WERI-Rb-1 (cell line): ENCODE data around the gene OSBPL5.

Experiments used
- DNase-seq: peaks from one replicate; pipeline ENCODE4 v3.0.0-alpha.2; 2020
- H3K27ac ChIP-seq: fragments of 250-450 bp; sonication (Bioruptor Pico); 2 replicates; pipeline ENCODE4 v1.5.1; 2020; ENCODE audit warnings: mild to moderate bottlenecking, moderate library complexity
- H3K27me3 ChIP-seq: fragments of 250-450 bp; sonication (Bioruptor Pico); 2 replicates; pipeline ENCODE4 v1.5.1; 2021; ENCODE audit warnings: mild to moderate bottlenecking, low read depth, moderate library complexity; ENCODE audit not compliant: insufficient read depth, severe bottlenecking
- H3K36me3 ChIP-seq: fragments of 250-450 bp; sonication (Bioruptor Pico); 2 replicates; pipeline ENCODE4 v1.5.1; 2020; ENCODE audit warnings: mild to moderate bottlenecking, moderate library complexity
- H3K4me3 ChIP-seq: 2 replicates; pipeline ENCODE4 v1.5.1; 2011; ENCODE audit warnings: low read depth, mild to moderate bottlenecking, control low read depth, low read length
- H3K9me3 ChIP-seq: fragments of 250-450 bp; sonication (Bioruptor Pico); 2 replicates; pipeline ENCODE4 v1.5.1; 2021; ENCODE audit warnings: mild to moderate bottlenecking, moderate library complexity; ENCODE audit not compliant: severe bottlenecking
- CTCF ChIP-seq: IDR thresholded peaks from 2 replicates; pipeline ENCODE4 v1.5.1; 2011; ENCODE audit warnings: low read depth, mild to moderate bottlenecking, control low read depth, inconsistent platforms, low read length

OSBPL5 gene

DNA sequence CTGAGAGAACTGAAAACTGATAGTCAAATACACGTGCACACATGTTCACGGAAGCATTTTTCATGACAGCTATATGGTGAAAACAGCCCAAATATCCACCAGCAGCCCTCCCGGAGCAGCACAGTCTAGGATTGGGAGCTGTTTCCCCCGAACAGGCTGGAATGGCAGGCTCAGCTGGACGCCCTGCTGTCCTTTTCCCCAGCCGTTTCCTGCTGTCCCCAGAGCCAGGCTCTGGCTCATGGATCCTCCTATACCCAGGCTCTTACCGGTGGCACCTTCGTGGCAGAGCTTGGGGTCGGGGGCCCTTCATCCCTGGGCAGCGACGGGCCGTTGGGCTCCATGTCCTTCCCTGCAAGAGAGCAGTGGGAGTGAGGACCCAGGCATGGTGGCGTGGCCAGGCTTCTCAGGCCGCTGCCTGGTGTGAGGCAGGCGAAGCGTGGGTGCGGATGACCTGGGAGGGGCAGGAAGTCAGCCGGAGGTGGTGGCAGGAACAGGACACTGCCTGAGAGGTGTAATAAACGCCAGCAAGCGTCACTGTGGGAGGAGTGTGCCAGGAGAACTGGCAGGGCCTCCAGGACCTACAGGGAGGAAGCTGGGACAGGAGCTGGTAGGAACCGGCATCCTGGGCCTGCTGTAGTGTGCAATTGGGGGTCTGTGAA, 38.8 kb downstream of the OSBPL5 start:
- H3K36me3 ChIP-seq: no peaks in the 10 kb centered on the region; the same call in 1 of the 2 replicates
- DNase-seq: no peak
- TF ChIP-seq CTCF: no peak
- H3K9me3 ChIP-seq: no peaks in the 10 kb centered on the region
- H3K27me3 ChIP-seq: no peaks in the 10 kb centered on the region
- H3K27ac ChIP-seq: no peak overlapping the region
- no peak overlapping the region for H3K4me3 ChIP-seq

- H3K27ac ChIP-seq: no peak overlapping the region
- no peaks in the 10 kb centered on the region for H3K27me3 ChIP-seq
- DNase-seq: no peak
- H3K4me3 ChIP-seq: no peak overlapping the region
- no peaks in the 10 kb centered on the region for H3K9me3 ChIP-seq
- H3K36me3 ChIP-seq: no peaks in the 10 kb centered on the region; the same call in 1 of the 2 replicates
- TF ChIP-seq CTCF: no peak
Observed at GRCh38 chr11:3124821-3125220, 40.3 kb downstream of the OSBPL5 start.

GRCh38 chr11:3123761-3124733, 41.1 kb downstream of the OSBPL5 start:
- no peaks in the 10 kb centered on the region; the same call in 1 of the 2 replicates for H3K36me3 ChIP-seq
- H3K4me3 ChIP-seq: no peak overlapping the region
- H3K27ac ChIP-seq: no peak overlapping the region
- TF ChIP-seq CTCF: no peak
- no peak for DNase-seq
- no peaks in the 10 kb centered on the region for H3K9me3 ChIP-seq
- H3K27me3 ChIP-seq: no peaks in the 10 kb centered on the region

GRCh38 chr11:3123305-3123704, 41.8 kb downstream of the OSBPL5 start:
- Histone ChIP-seq H3K27ac (no peak overlapping the region), H3K9me3 (no peaks in the 10 kb centered on the region), H3K36me3 (no peaks in the 10 kb centered on the region; the same call in 1 of the 2 replicates), H3K27me3 (no peaks in the 10 kb centered on the region), H3K4me3 (no peak overlapping the region)
- no peak for DNase-seq
- no peak for TF ChIP-seq CTCF

DNA sequence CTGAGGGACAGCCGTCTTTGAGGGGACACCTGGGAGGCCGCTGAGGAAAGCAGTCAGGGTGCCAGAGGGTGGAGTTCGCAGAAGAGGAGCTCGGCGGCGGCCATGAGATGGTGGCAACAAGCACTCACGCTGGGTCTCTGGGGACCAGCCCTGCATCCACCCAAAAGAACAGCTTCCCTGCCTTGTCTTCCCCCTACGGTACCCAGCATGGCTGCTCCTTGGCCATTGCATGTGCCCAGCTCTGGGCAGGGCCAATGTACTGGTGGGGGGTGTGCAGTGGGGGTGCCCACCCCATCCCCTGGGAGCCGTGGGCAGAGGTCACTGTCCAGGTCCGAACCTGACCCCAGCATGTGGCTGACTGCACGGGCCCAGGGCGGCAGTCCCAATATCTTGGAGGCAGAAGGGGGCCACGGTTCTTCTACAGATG, 42.3 kb downstream of the OSBPL5 start:
- no peaks in the 10 kb centered on the region for H3K27me3 ChIP-seq
- no peaks in the 10 kb centered on the region; the same call in 1 of the 2 replicates for H3K36me3 ChIP-seq
- TF ChIP-seq CTCF: no peak
- no peaks in the 10 kb centered on the region for H3K9me3 ChIP-seq
- no peak for DNase-seq
- H3K27ac ChIP-seq: no peak overlapping the region
- no peak overlapping the region for H3K4me3 ChIP-seq
